K562 (cell line): ENCODE data around the gene ST7. TPM values are rescaled to one million over a fixed set of nuclear protein-coding genes. Genes with fewer than 3 reads are reported as not detected.

Experiments used
- GABPB1 ChIP-seq: sonication (generic); formaldehyde crosslinking; IDR thresholded peaks from 2 replicates; pipeline ENCODE4 v1.8.0; 2022; ENCODE audit warnings: mild to moderate bottlenecking, missing genetic modification reagents
- MED1 ChIP-seq: sonication (generic); formaldehyde crosslinking; IDR thresholded peaks from 2 replicates; pipeline ENCODE4 v1.8.1; 2023; ENCODE audit warnings: missing genetic modification reagents, borderline replicate concordance
- RFX5 ChIP-seq: IDR thresholded peaks from 2 replicates; pipeline ENCODE4 v1.6.1; 2011; ENCODE audit warnings: low read depth, mild to moderate bottlenecking, improper control_type of control experiment, low read length
- SP1 ChIP-seq: sonication (generic); formaldehyde crosslinking; IDR thresholded peaks from 2 replicates; pipeline ENCODE4 v1.8.1; 2022; ENCODE audit warnings: mild to moderate bottlenecking, missing genetic modification reagents
- SRSF3 ChIP-seq: fragments of 200-400 bp; formaldehyde crosslinking; IDR thresholded peaks from 2 replicates; pipeline ENCODE4 v1.6.1; 2016; ENCODE audit warnings: mild to moderate bottlenecking, low read length, moderate library complexity; ENCODE audit not compliant: insufficient read depth
- ZNF282 ChIP-seq: sonication (generic); formaldehyde crosslinking; IDR thresholded peaks from 2 replicates; pipeline ENCODE4 v1.8.1; 2023; ENCODE audit warnings: missing genetic modification reagents
- ZNF407 ChIP-seq: fragments of 450-650 bp; IDR thresholded peaks from 2 replicates; pipeline ENCODE4 v1.6.1; 2016; ENCODE audit warnings: low read depth
- polyA plus RNA-seq, 8 experiments: library from polyadenylated mRNA; depleted of rRNA in 4 of 8; stranded (reverse) in 5 of 8; unstranded in 3 of 8; fragments of >200 nt; fragmentation: Nextera tagmentation in 2 of 8; fragmentation: Illumina TruSeq in 1 of 8; extraction: Ambion mirVana in 2 of 8; extraction: Trizol in 1 of 8; gene quantifications; 2 replicates each; pipeline versions ENCODE4 v1.2.1 to v1.2.3, GENCODE V29; 2011 to 2014; ENCODE audit warnings: inconsistent platforms in 1 of 8, missing spikeins in 1 of 8
- total RNA-seq, 7 experiments: library from RNA; depleted of rRNA in 6 of 7; stranded (reverse); fragments of >200 nt in 6 of 7; fragmentation: Illumina TruSeq in 2 of 7; extraction: Trizol in 2 of 7; gene quantifications; 2 replicates each; pipeline versions ENCODE4 v1.2.1 to v1.2.3, GENCODE V29; 2011 to 2021; ENCODE audit warnings: low replicate concordance in 1 of 7

ST7 gene
- total and polyA plus RNA-seq, 9 of the 15 experiments (the other 6 are each of a cell fraction or from before 2014, with no cell fraction given), result 23.9 to 56.3 (median 36.9) TPM

GRCh38 chr7:117211614-117212013, 258.3 kb downstream of the ST7 start (continued):
- TF ChIP-seq ZNF407 (no peak), SP1 (CRISPR knock-in tag) (no peak), RFX5 (no peak), ZNF282 (no peak), GABPB1 (CRISPR knock-in tag) (no peak), MED1 (CRISPR knock-in tag) (no peak), SRSF3 (no peak)
